Left ventricle myocardium inferior (tissue), 1 donor: ENCODE data around the gene LTF. TPM values are rescaled to one million over a fixed set of nuclear protein-coding genes. Genes with fewer than 3 reads are reported as not detected.

ENCODE experiments used
- DNase-seq: peaks from one replicate; pipeline ENCODE4 v3.0.0-alpha.2; 2020
- H3K27ac ChIP-seq: fragments of 200-600 bp; replicated peaks from 2 replicates; pipeline ENCODE4 v1.8.0; 2021
- H3K27me3 ChIP-seq: fragments of 200-600 bp; 2 replicates; pipeline ENCODE4 v1.8.0; 2021; ENCODE audit warnings: low read depth
- H3K36me3 ChIP-seq: fragments of 200-600 bp; 2 replicates; pipeline ENCODE4 v1.8.0; 2021
- H3K4me1 ChIP-seq: fragments of 200-600 bp; 2 replicates; pipeline ENCODE4 v1.8.0; 2021
- H3K4me3 ChIP-seq: fragments of 200-600 bp; 2 replicates; pipeline ENCODE4 v1.8.0; 2021; ENCODE audit warnings: mild to moderate bottlenecking, moderate library complexity
- H3K9me3 ChIP-seq: fragments of 200-600 bp; replicated peaks from 2 replicates; pipeline ENCODE4 v1.8.0; 2021
- intact Hi-C: fragments of 100-400 bp; cut with micrococcal nuclease; formaldehyde crosslinking; loops from one replicate; pipeline ENCODE4 v1.11.0; 2022
- total RNA-seq: library from RNA; stranded (reverse); fragmentation: NEBNext Ultra II Directional; extraction: Animal tissue kit (Norgen Biotek cat#: 25700); gene quantifications from one replicate; pipeline ENCODE4 v1.2.1, GENCODE V29; 2021
- TF ChIP-seq, protein P1 (sequence below): fragments of 200-600 bp; IDR thresholded peaks from 2 replicates; pipeline ENCODE4 v1.8.0; 2021; ENCODE audit warnings: antibody characterized with exemption, mild to moderate bottlenecking, borderline replicate concordance
- donor health status: DM: no; HTN: yes; CAD: no; lungs with severe emphysema.

The LTF gene
- total RNA-seq, 1 donor from 2014 or later = 2.7 TPM

DNA sequence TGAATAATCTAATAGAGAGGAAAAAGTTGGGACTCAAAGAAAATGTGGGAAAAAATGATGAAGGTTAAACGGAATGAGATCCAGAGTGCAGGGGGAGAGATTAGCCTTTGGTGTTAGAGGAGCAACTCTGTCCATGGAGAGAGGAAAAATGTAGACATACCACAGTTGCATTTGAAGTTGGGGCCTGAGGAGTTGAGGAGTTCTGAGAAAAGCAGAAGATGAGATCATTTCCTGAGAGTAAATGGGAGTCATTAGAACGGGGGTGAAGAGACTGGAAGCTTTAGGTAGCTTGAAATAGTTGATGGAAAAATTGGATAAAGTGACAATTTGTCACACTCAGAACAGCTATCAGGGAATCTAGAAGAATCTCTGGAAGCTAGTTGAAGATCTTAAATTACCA, 65.1 kb downstream of the LTF start:
- no peak for DNase-seq
- Histone ChIP-seq H3K27me3 (no peaks in the 10 kb centered on the region), H3K9me3 (no peaks in the 10 kb centered on the region), H3K27ac (no peak overlapping the region), H3K4me1 (peaks cover 16% of the 10 kb centered on the region), H3K4me3 (no peak overlapping the region), H3K36me3 (no peaks in the 10 kb centered on the region)
- TF ChIP-seq, protein P1, sequence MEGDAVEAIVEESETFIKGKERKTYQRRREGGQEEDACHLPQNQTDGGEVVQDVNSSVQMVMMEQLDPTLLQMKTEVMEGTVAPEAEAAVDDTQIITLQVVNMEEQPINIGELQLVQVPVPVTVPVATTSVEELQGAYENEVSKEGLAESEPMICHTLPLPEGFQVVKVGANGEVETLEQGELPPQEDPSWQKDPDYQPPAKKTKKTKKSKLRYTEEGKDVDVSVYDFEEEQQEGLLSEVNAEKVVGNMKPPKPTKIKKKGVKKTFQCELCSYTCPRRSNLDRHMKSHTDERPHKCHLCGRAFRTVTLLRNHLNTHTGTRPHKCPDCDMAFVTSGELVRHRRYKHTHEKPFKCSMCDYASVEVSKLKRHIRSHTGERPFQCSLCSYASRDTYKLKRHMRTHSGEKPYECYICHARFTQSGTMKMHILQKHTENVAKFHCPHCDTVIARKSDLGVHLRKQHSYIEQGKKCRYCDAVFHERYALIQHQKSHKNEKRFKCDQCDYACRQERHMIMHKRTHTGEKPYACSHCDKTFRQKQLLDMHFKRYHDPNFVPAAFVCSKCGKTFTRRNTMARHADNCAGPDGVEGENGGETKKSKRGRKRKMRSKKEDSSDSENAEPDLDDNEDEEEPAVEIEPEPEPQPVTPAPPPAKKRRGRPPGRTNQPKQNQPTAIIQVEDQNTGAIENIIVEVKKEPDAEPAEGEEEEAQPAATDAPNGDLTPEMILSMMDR = no peak
- intact Hi-C loops = no loop called here

- H3K27me3 ChIP-seq = no peaks in the 10 kb centered on the region
- H3K9me3 ChIP-seq = no peaks in the 10 kb centered on the region
- no peak overlapping the region for H3K4me3 ChIP-seq
- H3K4me1 ChIP-seq = peaks cover 14% of the 10 kb centered on the region
- H3K27ac ChIP-seq = no peak overlapping the region
- intact Hi-C loops = no loop called here
- TF ChIP-seq, protein P1 = no peak
- H3K36me3 ChIP-seq = no peaks in the 10 kb centered on the region
- DNase-seq = no peak
Measured at GRCh38 chr3:46399098-46399497, 65.6 kb downstream of the LTF start.

- Histone ChIP-seq H3K4me3 (no peak overlapping the region), H3K36me3 (no peaks in the 10 kb centered on the region), H3K4me1 (peaks cover 21% of the 10 kb centered on the region), H3K27ac (no peak overlapping the region), H3K27me3 (no peaks in the 10 kb centered on the region), H3K9me3 (no peaks in the 10 kb centered on the region)
- intact Hi-C loops = no loop called here
- no peak for DNase-seq
- TF ChIP-seq, protein P1 = no peak
Measured at GRCh38 chr3:46398186-46398955, 66.3 kb downstream of the LTF start.

GRCh38 chr3:46397111-46397510, 67.6 kb downstream of the LTF start:
- no peaks in the 10 kb centered on the region for H3K9me3 ChIP-seq
- TF ChIP-seq, protein P1 = no peak
- DNase-seq = no peak
- no peak overlapping the region for H3K4me3 ChIP-seq
- H3K27ac ChIP-seq = no peak overlapping the region
- intact Hi-C loops = no loop called here
- peaks cover 22% of the 10 kb centered on the region for H3K4me1 ChIP-seq
- H3K27me3 ChIP-seq = no peaks in the 10 kb centered on the region
- no peaks in the 10 kb centered on the region for H3K36me3 ChIP-seq

DNA sequence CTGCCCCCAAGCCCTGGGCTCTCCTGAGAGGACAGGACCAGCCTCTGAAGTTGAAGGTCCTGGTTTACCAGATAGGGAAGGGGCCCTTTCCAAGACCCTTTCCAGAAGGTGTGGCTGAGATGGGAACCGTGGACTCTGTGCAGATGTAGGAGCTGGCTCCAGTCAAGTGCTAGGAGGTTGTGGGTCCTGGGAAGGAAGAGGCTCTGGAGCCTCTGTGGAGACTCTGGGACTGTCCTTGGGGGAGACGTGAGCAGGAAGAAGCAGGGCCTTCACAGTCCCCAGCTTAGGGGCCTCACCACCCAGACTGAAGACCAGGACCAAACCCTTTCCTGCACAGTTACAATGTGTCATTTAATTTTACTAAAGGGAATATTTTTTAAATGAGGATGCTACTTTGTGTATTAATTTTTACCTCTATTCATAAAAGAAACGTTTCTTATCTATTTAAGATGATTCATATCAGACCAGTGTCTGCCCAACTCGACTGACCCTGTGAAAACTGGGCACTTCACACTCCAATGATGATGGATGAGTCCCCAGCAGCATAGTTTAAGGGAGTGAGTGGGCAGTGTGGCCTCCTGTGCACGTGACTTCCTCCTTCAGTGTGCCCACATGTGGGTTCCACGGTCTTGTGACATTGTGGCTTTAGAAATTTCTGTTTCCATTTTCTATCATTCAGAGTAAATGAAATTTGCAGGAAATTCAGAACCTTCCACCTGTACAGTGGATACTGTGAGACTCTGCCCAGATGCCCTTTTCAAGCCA, 68.8 kb downstream of the LTF start:
- H3K4me3 ChIP-seq = no peak overlapping the region
- no peak overlapping the region for H3K27ac ChIP-seq
- TF ChIP-seq, protein P1 = no peak
- H3K9me3 ChIP-seq = no peaks in the 10 kb centered on the region
- H3K36me3 ChIP-seq = no peaks in the 10 kb centered on the region
- intact Hi-C loops = no loop called here
- DNase-seq = no peak
- H3K4me1 ChIP-seq = peaks cover 22% of the 10 kb centered on the region
- H3K27me3 ChIP-seq = no peaks in the 10 kb centered on the region
